OCI-LY1 (cell line): ENCODE measurements around the gene MACROD2.

Source experiments
- EZH2 ChIP-seq: fragments of 200-600 bp; sonication (generic), shearing (Covaris generic); IDR thresholded peaks from 2 replicates; pipeline ENCODE4 v1.8.0; 2017; ENCODE audit warnings: borderline replicate concordance, mixed run types, mild to moderate bottlenecking, antibody characterized with exemption, low read length, moderate library complexity, mixed read lengths
- TF ChIP-seq, protein P1 (sequence below): fragments of 200-600 bp; sonication (generic), shearing (Covaris generic); IDR thresholded peaks from 2 replicates; pipeline ENCODE4 v1.5.1; 2017; ENCODE audit warnings: mild to moderate bottlenecking, antibody characterized with exemption, low read length, moderate library complexity, mixed read lengths

DNA sequence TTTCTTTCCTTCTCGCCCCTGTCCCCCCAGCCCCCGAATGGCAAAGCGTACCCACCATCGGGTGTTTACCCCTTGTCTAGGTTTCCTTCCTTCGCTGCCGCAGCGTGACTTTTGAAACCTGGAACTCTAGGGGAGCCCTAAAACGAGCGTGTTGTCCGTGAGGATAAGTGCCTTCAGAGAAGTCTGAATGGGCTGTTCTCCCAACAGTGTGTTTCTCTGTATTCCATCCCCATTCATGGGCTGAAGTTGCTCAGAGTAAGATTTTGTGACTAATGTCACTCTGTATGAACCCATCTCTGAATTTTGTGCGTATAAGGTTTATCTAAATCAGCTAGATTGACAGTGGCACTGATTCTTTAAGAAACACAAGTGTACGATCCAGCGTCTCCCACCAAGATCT is 949 bp downstream of the MACROD2 start:
- TF ChIP-seq, protein P1, sequence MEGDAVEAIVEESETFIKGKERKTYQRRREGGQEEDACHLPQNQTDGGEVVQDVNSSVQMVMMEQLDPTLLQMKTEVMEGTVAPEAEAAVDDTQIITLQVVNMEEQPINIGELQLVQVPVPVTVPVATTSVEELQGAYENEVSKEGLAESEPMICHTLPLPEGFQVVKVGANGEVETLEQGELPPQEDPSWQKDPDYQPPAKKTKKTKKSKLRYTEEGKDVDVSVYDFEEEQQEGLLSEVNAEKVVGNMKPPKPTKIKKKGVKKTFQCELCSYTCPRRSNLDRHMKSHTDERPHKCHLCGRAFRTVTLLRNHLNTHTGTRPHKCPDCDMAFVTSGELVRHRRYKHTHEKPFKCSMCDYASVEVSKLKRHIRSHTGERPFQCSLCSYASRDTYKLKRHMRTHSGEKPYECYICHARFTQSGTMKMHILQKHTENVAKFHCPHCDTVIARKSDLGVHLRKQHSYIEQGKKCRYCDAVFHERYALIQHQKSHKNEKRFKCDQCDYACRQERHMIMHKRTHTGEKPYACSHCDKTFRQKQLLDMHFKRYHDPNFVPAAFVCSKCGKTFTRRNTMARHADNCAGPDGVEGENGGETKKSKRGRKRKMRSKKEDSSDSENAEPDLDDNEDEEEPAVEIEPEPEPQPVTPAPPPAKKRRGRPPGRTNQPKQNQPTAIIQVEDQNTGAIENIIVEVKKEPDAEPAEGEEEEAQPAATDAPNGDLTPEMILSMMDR = no peak
- TF ChIP-seq EZH2 = no peak
